HepG2 (cell line): ENCODE results near the gene TWNK. TPM values are rescaled to one million over a fixed set of nuclear protein-coding genes. Genes with fewer than 3 reads are reported as not detected.

ENCODE experiments used
- BRCA1 ChIP-seq: sonication (generic); formaldehyde crosslinking; IDR thresholded peaks from 2 replicates; pipeline ENCODE4 v1.4.0; 2020; ENCODE audit warnings: missing genetic modification reagents
- DR1 ChIP-seq: sonication (generic); formaldehyde crosslinking; IDR thresholded peaks from 2 replicates; pipeline ENCODE4 v1.8.0; 2021; ENCODE audit warnings: mild to moderate bottlenecking, missing genetic modification reagents, inconsistent platforms
- FOXA1 ChIP-seq, 2 experiments: fragments of 450-650 bp in 1 of 2; sonication (generic) in 1 of 2; formaldehyde crosslinking in 1 of 2; IDR thresholded peaks; 2 replicates each; pipeline versions ENCODE4 v1.4.0 to v1.6.1; 2016 to 2020; ENCODE audit warnings: missing genetic modification reagents in 1 of 2
- HNF4A ChIP-seq: sonication (generic); formaldehyde crosslinking; IDR thresholded peaks from 2 replicates; pipeline ENCODE4 v1.4.0; 2020; ENCODE audit warnings: missing genetic modification reagents
- NCOA2 ChIP-seq: sonication (generic); formaldehyde crosslinking; IDR thresholded peaks from 2 replicates; pipeline ENCODE4 v1.8.0; 2022; ENCODE audit warnings: inconsistent platforms
- NR1H2 ChIP-seq: sonication (generic); formaldehyde crosslinking; IDR thresholded peaks from 2 replicates; pipeline ENCODE4 v1.8.1; 2022; ENCODE audit warnings: low read depth, missing genetic modification reagents, borderline replicate concordance
- SMARCC2 ChIP-seq: fragments of 450-650 bp; IDR thresholded peaks from 2 replicates; pipeline ENCODE4 v1.6.1; 2017; ENCODE audit warnings: antibody characterized with exemption, mild to moderate bottlenecking
- SRF ChIP-seq: IDR thresholded peaks from 2 replicates; pipeline ENCODE4 v1.6.1; 2011; ENCODE audit warnings: mild to moderate bottlenecking, low read depth, low read length, moderate library complexity
- ZKSCAN1 ChIP-seq: fragments of 150-350 bp; IDR thresholded peaks from 2 replicates; pipeline ENCODE4 v1.6.1; 2014; ENCODE audit warnings: low read length
- ZNF337 ChIP-seq: sonication (generic); formaldehyde crosslinking; IDR thresholded peaks from 2 replicates; pipeline ENCODE4 v1.5.1; 2020; ENCODE audit warnings: missing genetic modification reagents, low read depth, mild to moderate bottlenecking, borderline replicate concordance
- ZNF33B ChIP-seq: sonication (generic); formaldehyde crosslinking; IDR thresholded peaks from 2 replicates; pipeline ENCODE4 v1.5.1; 2020; ENCODE audit warnings: mild to moderate bottlenecking, missing genetic modification reagents
- ZNF431 ChIP-seq: sonication (generic); formaldehyde crosslinking; IDR thresholded peaks from 2 replicates; pipeline ENCODE4 v1.9.0; 2022; ENCODE audit warnings: missing genetic modification reagents, low read depth, mild to moderate bottlenecking, borderline replicate concordance
- ZNF556 ChIP-seq: sonication (generic); formaldehyde crosslinking; IDR thresholded peaks from 2 replicates; pipeline ENCODE4 v1.4.0; 2020; ENCODE audit warnings: mild to moderate bottlenecking, missing genetic modification reagents, borderline replicate concordance
- ZNF598 ChIP-seq: sonication (generic); formaldehyde crosslinking; IDR thresholded peaks from 2 replicates; pipeline ENCODE4 v1.5.1; 2020; ENCODE audit warnings: mild to moderate bottlenecking, missing genetic modification reagents, borderline replicate concordance
- ZNF629 ChIP-seq: sonication (generic); formaldehyde crosslinking; conservative IDR thresholded peaks from 2 replicates; pipeline ENCODE4 v1.5.0; 2020; ENCODE audit warnings: missing genetic modification reagents
- polyA plus RNA-seq, 8 experiments: library from polyadenylated mRNA; depleted of rRNA in 3 of 8; stranded (reverse) in 7 of 8; unstranded in 1 of 8; fragments of >200 nt; fragmentation: Illumina TruSeq in 4 of 8; extraction: Trizol in 4 of 8; gene quantifications; 2 replicates each; pipeline versions ENCODE4 v1.2.1 to v1.2.3, GENCODE V29; 2011 to 2016; ENCODE audit warnings: low read depth in 4 of 8, missing spikeins in 1 of 8, mixed read lengths in 1 of 8; ENCODE audit not compliant: insufficient read depth in 1 of 8
- total RNA-seq, 5 experiments: library from RNA; depleted of rRNA; stranded (reverse); fragments of >200 nt; fragmentation: Illumina TruSeq; extraction: Trizol; gene quantifications; 2 replicates each; pipeline ENCODE4 v1.2.3, GENCODE V29; 2016; ENCODE audit warnings: low read depth in 1 of 5
- TF ChIP-seq, protein P1 (sequence below): sonication (generic); formaldehyde crosslinking; IDR thresholded peaks from 2 replicates; pipeline ENCODE4 v1.5.0; 2020; ENCODE audit warnings: mild to moderate bottlenecking, missing genetic modification reagents
- TF ChIP-seq, protein P2 (sequence below): sonication (generic); formaldehyde crosslinking; IDR thresholded peaks from 2 replicates; pipeline ENCODE4 v1.4.0; 2020; ENCODE audit warnings: missing genetic modification reagents, low read depth, mild to moderate bottlenecking, borderline replicate concordance
- TF ChIP-seq, protein P3 (sequence below): IDR thresholded peaks from 2 replicates; pipeline ENCODE4 v1.6.1; 2018; ENCODE audit warnings: missing genetic modification reagents, mild to moderate bottlenecking, missing compliant biosample characterization
- TF ChIP-seq, protein P4 (sequence below): sonication (generic); formaldehyde crosslinking; IDR thresholded peaks from 2 replicates; pipeline ENCODE4 v1.4.0; 2020; ENCODE audit warnings: mild to moderate bottlenecking, missing genetic modification reagents
- TF ChIP-seq, protein P5 (sequence below): sonication (generic); formaldehyde crosslinking; IDR thresholded peaks from 2 replicates; pipeline ENCODE4 v1.5.1; 2020; ENCODE audit warnings: missing genetic modification reagents, mild to moderate bottlenecking, borderline replicate concordance

The TWNK gene
- total and polyA plus RNA-seq, 2 of the 13 experiments (the other 11 are each of a cell fraction or from before 2014, with no cell fraction given) = 10.7 to 16.5 TPM

DNA sequence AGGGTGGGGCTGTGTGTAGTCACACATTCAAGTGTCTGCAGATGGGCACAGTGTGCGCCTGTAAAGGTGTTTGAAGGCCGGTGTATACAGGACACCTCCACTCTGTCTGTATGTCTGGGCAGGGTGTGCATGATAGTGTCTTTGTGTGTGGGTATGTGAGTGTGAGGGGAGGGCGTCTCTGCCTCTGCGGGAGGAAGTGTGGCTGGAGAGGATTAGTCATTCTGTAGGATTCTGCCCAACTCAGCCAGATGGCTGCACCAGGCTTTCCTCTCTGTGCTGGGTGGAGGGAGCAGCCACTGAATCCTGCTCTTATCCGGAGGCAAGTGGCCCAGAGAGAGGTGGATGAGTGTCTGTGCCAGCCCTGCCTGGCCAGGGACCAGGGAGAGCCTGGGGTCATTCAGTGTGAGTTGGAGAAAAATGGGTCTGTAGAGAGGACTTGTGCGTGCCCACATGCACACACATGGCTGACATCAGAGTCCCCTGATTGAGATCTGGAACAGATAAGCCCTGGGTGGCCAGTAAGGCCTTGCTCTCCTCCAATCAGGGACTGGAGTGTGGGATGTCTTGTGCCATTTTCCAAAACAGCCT lies 45.4 kb downstream of the TWNK start (continued):
- TF ChIP-seq FOXA1 (IDR thresholded peaks at IDR 0.05) (no peak), FOXA1 (CRISPR knock-in tag; IDR thresholded peaks at IDR 0.05) (no peak), BRCA1 (CRISPR knock-in tag) (no peak), NCOA2 (no peak), ZNF598 (CRISPR knock-in tag) (no peak), ZNF33B (CRISPR knock-in tag) (no peak), ZNF431 (no peak), ZNF629 (0 out of 2 replicates have a peak, but pooled peaks have one; percentile 5), ZNF556 (no peak), DR1 (no peak), ZNF337 (no peak), HNF4A (CRISPR knock-in tag) (no peak), ZKSCAN1 (no peak), NR1H2 (CRISPR knock-in tag) (no peak), SRF (no peak), SMARCC2 (no peak)
- TF ChIP-seq, protein P1, sequence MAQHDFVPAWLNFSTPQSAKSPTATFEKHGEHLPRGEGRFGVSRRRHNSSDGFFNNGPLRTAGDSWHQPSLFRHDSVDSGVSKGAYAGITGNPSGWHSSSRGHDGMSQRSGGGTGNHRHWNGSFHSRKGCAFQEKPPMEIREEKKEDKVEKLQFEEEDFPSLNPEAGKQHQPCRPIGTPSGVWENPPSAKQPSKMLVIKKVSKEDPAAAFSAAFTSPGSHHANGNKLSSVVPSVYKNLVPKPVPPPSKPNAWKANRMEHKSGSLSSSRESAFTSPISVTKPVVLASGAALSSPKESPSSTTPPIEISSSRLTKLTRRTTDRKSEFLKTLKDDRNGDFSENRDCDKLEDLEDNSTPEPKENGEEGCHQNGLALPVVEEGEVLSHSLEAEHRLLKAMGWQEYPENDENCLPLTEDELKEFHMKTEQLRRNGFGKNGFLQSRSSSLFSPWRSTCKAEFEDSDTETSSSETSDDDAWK = no peak
- TF ChIP-seq, protein P2, sequence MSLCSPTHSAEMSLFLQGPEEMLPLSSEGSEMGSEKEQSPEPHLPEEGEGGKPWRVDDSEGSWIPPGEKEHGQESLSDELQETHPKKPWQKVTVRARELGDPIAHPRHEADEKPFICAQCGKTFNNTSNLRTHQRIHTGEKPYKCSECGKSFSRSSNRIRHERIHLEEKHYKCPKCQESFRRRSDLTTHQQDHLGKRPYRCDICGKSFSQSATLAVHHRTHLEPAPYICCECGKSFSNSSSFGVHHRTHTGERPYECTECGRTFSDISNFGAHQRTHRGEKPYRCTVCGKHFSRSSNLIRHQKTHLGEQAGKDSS (CRISPR knock-in tag) = peak; percentile 50; the same call in 1 of the 2 replicates
- TF ChIP-seq, protein P3, sequence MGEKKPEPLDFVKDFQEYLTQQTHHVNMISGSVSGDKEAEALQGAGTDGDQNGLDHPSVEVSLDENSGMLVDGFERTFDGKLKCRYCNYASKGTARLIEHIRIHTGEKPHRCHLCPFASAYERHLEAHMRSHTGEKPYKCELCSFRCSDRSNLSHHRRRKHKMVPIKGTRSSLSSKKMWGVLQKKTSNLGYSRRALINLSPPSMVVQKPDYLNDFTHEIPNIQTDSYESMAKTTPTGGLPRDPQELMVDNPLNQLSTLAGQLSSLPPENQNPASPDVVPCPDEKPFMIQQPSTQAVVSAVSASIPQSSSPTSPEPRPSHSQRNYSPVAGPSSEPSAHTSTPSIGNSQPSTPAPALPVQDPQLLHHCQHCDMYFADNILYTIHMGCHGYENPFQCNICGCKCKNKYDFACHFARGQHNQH (CRISPR knock-in tag) = no peak
- TF ChIP-seq, protein P4, sequence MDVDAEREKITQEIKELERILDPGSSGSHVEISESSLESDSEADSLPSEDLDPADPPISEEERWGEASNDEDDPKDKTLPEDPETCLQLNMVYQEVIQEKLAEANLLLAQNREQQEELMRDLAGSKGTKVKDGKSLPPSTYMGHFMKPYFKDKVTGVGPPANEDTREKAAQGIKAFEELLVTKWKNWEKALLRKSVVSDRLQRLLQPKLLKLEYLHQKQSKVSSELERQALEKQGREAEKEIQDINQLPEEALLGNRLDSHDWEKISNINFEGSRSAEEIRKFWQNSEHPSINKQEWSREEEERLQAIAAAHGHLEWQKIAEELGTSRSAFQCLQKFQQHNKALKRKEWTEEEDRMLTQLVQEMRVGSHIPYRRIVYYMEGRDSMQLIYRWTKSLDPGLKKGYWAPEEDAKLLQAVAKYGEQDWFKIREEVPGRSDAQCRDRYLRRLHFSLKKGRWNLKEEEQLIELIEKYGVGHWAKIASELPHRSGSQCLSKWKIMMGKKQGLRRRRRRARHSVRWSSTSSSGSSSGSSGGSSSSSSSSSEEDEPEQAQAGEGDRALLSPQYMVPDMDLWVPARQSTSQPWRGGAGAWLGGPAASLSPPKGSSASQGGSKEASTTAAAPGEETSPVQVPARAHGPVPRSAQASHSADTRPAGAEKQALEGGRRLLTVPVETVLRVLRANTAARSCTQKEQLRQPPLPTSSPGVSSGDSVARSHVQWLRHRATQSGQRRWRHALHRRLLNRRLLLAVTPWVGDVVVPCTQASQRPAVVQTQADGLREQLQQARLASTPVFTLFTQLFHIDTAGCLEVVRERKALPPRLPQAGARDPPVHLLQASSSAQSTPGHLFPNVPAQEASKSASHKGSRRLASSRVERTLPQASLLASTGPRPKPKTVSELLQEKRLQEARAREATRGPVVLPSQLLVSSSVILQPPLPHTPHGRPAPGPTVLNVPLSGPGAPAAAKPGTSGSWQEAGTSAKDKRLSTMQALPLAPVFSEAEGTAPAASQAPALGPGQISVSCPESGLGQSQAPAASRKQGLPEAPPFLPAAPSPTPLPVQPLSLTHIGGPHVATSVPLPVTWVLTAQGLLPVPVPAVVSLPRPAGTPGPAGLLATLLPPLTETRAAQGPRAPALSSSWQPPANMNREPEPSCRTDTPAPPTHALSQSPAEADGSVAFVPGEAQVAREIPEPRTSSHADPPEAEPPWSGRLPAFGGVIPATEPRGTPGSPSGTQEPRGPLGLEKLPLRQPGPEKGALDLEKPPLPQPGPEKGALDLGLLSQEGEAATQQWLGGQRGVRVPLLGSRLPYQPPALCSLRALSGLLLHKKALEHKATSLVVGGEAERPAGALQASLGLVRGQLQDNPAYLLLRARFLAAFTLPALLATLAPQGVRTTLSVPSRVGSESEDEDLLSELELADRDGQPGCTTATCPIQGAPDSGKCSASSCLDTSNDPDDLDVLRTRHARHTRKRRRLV (CRISPR knock-in tag) = no peak
- TF ChIP-seq, protein P5, sequence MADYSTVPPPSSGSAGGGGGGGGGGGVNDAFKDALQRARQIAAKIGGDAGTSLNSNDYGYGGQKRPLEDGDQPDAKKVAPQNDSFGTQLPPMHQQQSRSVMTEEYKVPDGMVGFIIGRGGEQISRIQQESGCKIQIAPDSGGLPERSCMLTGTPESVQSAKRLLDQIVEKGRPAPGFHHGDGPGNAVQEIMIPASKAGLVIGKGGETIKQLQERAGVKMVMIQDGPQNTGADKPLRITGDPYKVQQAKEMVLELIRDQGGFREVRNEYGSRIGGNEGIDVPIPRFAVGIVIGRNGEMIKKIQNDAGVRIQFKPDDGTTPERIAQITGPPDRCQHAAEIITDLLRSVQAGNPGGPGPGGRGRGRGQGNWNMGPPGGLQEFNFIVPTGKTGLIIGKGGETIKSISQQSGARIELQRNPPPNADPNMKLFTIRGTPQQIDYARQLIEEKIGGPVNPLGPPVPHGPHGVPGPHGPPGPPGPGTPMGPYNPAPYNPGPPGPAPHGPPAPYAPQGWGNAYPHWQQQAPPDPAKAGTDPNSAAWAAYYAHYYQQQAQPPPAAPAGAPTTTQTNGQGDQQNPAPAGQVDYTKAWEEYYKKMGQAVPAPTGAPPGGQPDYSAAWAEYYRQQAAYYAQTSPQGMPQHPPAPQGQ (CRISPR knock-in tag) = no peak
